Astrocyte (in vitro differentiated cells and primary cell): ENCODE data around the gene DENND6B. TPM values are rescaled to one million over a fixed set of nuclear protein-coding genes. Genes with fewer than 3 reads are reported as not detected.
A peak's percentile ranks its signal among the peaks of the same experiment; 100 is the strongest.

Experiments used
- DNase-seq: peaks from one replicate; pipeline ENCODE4 v3.0.0-alpha.2; 2010; ENCODE audit warnings: low read depth
- FAIRE-seq: peaks from 2 replicates; lab custom pipeline; 2011; peaks lifted over from hg19 to GRCh38; lab: Jason Lieb, UNC
- H2AFZ ChIP-seq: 2 replicates; pipeline ENCODE4 v1.6.0; 2012; ENCODE audit warnings: low read depth, low read length, inconsistent platforms
- H3K27ac ChIP-seq: 2 replicates; pipeline ENCODE4 v1.5.1; 2011; ENCODE audit warnings: low read depth, low read length, inconsistent platforms
- H3K27me3 ChIP-seq: 2 replicates; pipeline ENCODE4 v1.6.0; 2011; ENCODE audit warnings: low read length, inconsistent platforms; ENCODE audit not compliant: insufficient read depth
- H3K36me3 ChIP-seq: 2 replicates; pipeline ENCODE4 v1.5.1; 2011; ENCODE audit warnings: low read length, inconsistent platforms; ENCODE audit not compliant: insufficient read depth
- H3K4me1 ChIP-seq: 2 replicates; pipeline ENCODE4 v1.5.1; 2011; ENCODE audit warnings: low read length, inconsistent platforms; ENCODE audit not compliant: insufficient read depth
- H3K4me2 ChIP-seq: 2 replicates; pipeline ENCODE4 v1.6.0; 2012; ENCODE audit warnings: low read length, inconsistent platforms
- H3K4me3 ChIP-seq: 2 replicates; pipeline ENCODE4 v1.5.1; 2011; ENCODE audit warnings: low read depth, mild to moderate bottlenecking, low read length, inconsistent platforms; ENCODE audit not compliant: insufficient read depth
- H3K79me2 ChIP-seq: 2 replicates; pipeline ENCODE4 v1.6.0; 2012; ENCODE audit warnings: mild to moderate bottlenecking, low read length, inconsistent platforms; ENCODE audit not compliant: insufficient read depth
- H3K9ac ChIP-seq: 2 replicates; pipeline ENCODE4 v1.6.0; 2012; ENCODE audit warnings: mild to moderate bottlenecking, low read length, inconsistent platforms
- H3K9me3 ChIP-seq: 2 replicates; pipeline ENCODE4 v1.5.1; 2012; ENCODE audit warnings: low read depth, mild to moderate bottlenecking, low read length, inconsistent platforms; ENCODE audit not compliant: insufficient read depth
- H4K20me1 ChIP-seq: 2 replicates; pipeline ENCODE4 v1.6.0; 2012; ENCODE audit warnings: low read length, inconsistent platforms; ENCODE audit not compliant: insufficient read depth
- H3K27ac Mint-ChIP-seq: one replicate; pipeline ENCODE4 v1.8.0; 2021; ENCODE audit warnings: mild to moderate bottlenecking, mixed read lengths; ENCODE audit not compliant: unreplicated experiment
- H3K27me3 Mint-ChIP-seq: one replicate; pipeline ENCODE4 v1.8.0; 2021; ENCODE audit warnings: low read depth, mixed read lengths; ENCODE audit not compliant: unreplicated experiment
- H3K36me3 Mint-ChIP-seq: one replicate; pipeline ENCODE4 v1.8.0; 2021; ENCODE audit warnings: low read depth, mixed read lengths; ENCODE audit not compliant: unreplicated experiment
- H3K4me1 Mint-ChIP-seq: one replicate; pipeline ENCODE4 v1.8.0; 2021; ENCODE audit warnings: low read depth, mixed read lengths; ENCODE audit not compliant: unreplicated experiment
- H3K4me3 Mint-ChIP-seq: one replicate; pipeline ENCODE4 v1.8.0; 2021; ENCODE audit warnings: mild to moderate bottlenecking, moderate library complexity, mixed read lengths; ENCODE audit not compliant: unreplicated experiment
- H3K9me3 Mint-ChIP-seq: one replicate; pipeline ENCODE4 v1.8.0; 2021; ENCODE audit warnings: mild to moderate bottlenecking, mixed read lengths; ENCODE audit not compliant: unreplicated experiment
- CTCF ChIP-seq: IDR thresholded peaks from 2 replicates; pipeline ENCODE4 v1.5.1; 2011; ENCODE audit warnings: low read depth, mild to moderate bottlenecking, inconsistent platforms, low read length, moderate library complexity; ENCODE audit not compliant: insufficient read depth
- EZH2 ChIP-seq: IDR thresholded peaks from 2 replicates; pipeline ENCODE4 v1.6.1; 2012; ENCODE audit warnings: mild to moderate bottlenecking, low read length, inconsistent platforms; ENCODE audit not compliant: insufficient read depth
- total RNA-seq: library from RNA; stranded (reverse); gene quantifications from 2 replicates; pipeline ENCODE4 v1.2.1, GENCODE V29; 2021

DENND6B gene
- total RNA-seq, 1 donor from 2014 or later = 5.4 TPM

GRCh38 chr22:50339945-50340879 is 13.4 kb upstream of the DENND6B start:
- Histone ChIP-seq H3K36me3 (no peaks in the 10 kb centered on the region), H2AFZ (no peak overlapping the region), H3K27ac (no peak overlapping the region), H3K9ac (no peak overlapping the region), H3K9me3 (peaks cover 11% of the 10 kb centered on the region), H3K4me3 (no peak overlapping the region), H3K79me2 (peaks cover 6% of the 10 kb centered on the region), H4K20me1 (peaks cover 24% of the 10 kb centered on the region), H3K4me2 (no peak overlapping the region), H3K27me3 (no peaks in the 10 kb centered on the region), H3K4me1 (peaks cover 6% of the 10 kb centered on the region)
- no peaks in the 10 kb centered on the region for H3K4me1 Mint-ChIP-seq
- no peak overlapping the region for H3K27ac Mint-ChIP-seq
- peak; percentile 44 for DNase-seq
- H3K4me3 Mint-ChIP-seq = no peak overlapping the region
- peak; percentile 47 for FAIRE-seq
- no peaks in the 10 kb centered on the region for H3K36me3 Mint-ChIP-seq
- H3K9me3 Mint-ChIP-seq = no peaks in the 10 kb centered on the region
- TF ChIP-seq EZH2 (no peak), CTCF (no peak)
- no peaks in the 10 kb centered on the region for H3K27me3 Mint-ChIP-seq

- Mint-ChIP-seq H3K4me3 (no peak overlapping the region), H3K27ac (no peak overlapping the region), H3K9me3 (no peaks in the 10 kb centered on the region), H3K27me3 (no peaks in the 10 kb centered on the region), H3K36me3 (no peaks in the 10 kb centered on the region), H3K4me1 (no peaks in the 10 kb centered on the region)
- Histone ChIP-seq H3K27ac (no peak overlapping the region), H3K79me2 (peaks cover 6% of the 10 kb centered on the region), H3K4me1 (peaks cover 6% of the 10 kb centered on the region), H3K9me3 (peaks cover 11% of the 10 kb centered on the region), H3K4me3 (no peak overlapping the region), H3K4me2 (no peak overlapping the region), H3K36me3 (no peaks in the 10 kb centered on the region), H4K20me1 (peaks cover 24% of the 10 kb centered on the region), H3K9ac (no peak overlapping the region), H2AFZ (no peak overlapping the region), H3K27me3 (no peaks in the 10 kb centered on the region)
- FAIRE-seq = peak; percentile 13
- peak; percentile 52 for DNase-seq
- TF ChIP-seq EZH2 = no peak
- TF ChIP-seq CTCF = no peak
Measured at GRCh38 chr22:50338860-50339462, 12.1 kb upstream of the DENND6B start.
